Ishikawa (cell line): ENCODE results near the gene MT1X.

Source experiments
- CEBPB ChIP-seq: IDR thresholded peaks from 2 replicates; pipeline ENCODE4 v1.6.1; 2012
- CREB1 ChIP-seq: IDR thresholded peaks from 2 replicates; pipeline ENCODE4 v1.6.1; 2012; ENCODE audit warnings: low read depth
- EGR1 ChIP-seq: IDR thresholded peaks from 2 replicates; pipeline ENCODE4 v1.6.1; 2012
- EP300 ChIP-seq: IDR thresholded peaks from 2 replicates; pipeline ENCODE4 v1.6.1; 2012; ENCODE audit warnings: borderline replicate concordance
- FOXM1 ChIP-seq: IDR thresholded peaks from 2 replicates; pipeline ENCODE4 v1.6.1; 2012; ENCODE audit warnings: low read depth, borderline replicate concordance
- NFIC ChIP-seq: IDR thresholded peaks from 2 replicates; pipeline ENCODE4 v1.6.1; 2012
- RAD21 ChIP-seq: IDR thresholded peaks from 2 replicates; pipeline ENCODE4 v1.6.1; 2012; ENCODE audit warnings: low read depth
- TAF1 ChIP-seq: IDR thresholded peaks from 2 replicates; pipeline ENCODE4 v1.6.1; 2012; ENCODE audit warnings: low read depth, mild to moderate bottlenecking
- TCF12 ChIP-seq: IDR thresholded peaks from 2 replicates; pipeline ENCODE4 v1.6.1; 2012; ENCODE audit warnings: low read depth
- TEAD4 ChIP-seq: IDR thresholded peaks from 2 replicates; pipeline ENCODE4 v1.6.1; 2012
- YY1 ChIP-seq: IDR thresholded peaks from 2 replicates; pipeline ENCODE4 v1.6.1; 2012; ENCODE audit warnings: low read depth
- ZBTB7A ChIP-seq: IDR thresholded peaks from 2 replicates; pipeline ENCODE4 v1.6.1; 2012; ENCODE audit warnings: low read depth
- TF ChIP-seq, protein P1 (sequence below): IDR thresholded peaks from 2 replicates; pipeline ENCODE4 v1.6.1; 2012
- TF ChIP-seq, protein P2 (sequence below): IDR thresholded peaks from 2 replicates; pipeline ENCODE4 v1.6.1; 2012
- TF ChIP-seq, protein P3 (sequence below): IDR thresholded peaks from 2 replicates; pipeline ENCODE4 v1.6.1; 2012; ENCODE audit warnings: low read depth, mild to moderate bottlenecking

Gene MT1X

DNA sequence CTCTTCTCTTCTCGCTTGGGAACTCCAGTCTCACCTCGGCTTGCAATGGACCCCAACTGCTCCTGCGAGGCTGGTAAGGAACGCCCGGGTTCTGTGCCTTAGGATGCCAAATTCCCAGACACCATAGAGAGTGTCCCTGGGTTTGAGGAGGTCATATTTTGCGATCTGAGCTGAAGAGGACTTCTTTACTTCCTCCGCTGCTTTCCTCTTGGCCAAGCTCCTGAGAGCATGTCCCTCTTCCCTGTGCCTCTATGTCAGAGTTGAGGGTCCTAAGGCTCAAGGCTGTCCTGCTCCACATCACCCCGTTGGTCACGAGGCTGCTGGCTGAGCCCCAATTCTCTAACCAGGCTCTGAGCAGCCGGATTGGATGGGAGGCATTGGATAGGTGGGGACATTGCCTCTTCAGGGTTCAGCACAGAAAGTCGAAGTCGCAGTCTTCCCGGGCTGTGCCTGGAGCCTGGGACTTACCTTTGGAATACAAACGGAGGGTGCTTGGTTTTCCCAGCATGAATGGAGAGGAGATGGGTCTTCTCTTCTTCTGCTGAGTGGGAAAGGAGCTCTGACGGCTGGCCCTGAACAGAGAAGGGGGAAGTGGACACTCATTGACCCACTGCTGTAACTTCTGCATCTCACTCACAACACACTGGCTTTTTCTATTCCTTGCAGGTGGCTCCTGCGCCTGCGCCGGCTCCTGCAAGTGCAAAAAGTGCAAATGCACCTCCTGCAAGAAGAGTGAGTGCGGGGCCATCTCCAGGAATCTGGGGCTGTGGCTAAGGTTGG is 12.2 kb upstream of the MT1X start:
- no peak for TF ChIP-seq CEBPB
- TF ChIP-seq CREB1, result no peak
- TF ChIP-seq NFIC, result no peak
- TF ChIP-seq TCF12, result no peak
- TF ChIP-seq, protein P1, sequence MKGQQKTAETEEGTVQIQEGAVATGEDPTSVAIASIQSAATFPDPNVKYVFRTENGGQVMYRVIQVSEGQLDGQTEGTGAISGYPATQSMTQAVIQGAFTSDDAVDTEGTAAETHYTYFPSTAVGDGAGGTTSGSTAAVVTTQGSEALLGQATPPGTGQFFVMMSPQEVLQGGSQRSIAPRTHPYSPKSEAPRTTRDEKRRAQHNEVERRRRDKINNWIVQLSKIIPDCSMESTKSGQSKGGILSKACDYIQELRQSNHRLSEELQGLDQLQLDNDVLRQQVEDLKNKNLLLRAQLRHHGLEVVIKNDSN, result no peak
- TF ChIP-seq TEAD4, result no peak
- TF ChIP-seq RAD21, result no peak
- TF ChIP-seq ZBTB7A, result no peak
- no peak for TF ChIP-seq FOXM1
- TF ChIP-seq EP300, result no peak
- TF ChIP-seq, protein P2, sequence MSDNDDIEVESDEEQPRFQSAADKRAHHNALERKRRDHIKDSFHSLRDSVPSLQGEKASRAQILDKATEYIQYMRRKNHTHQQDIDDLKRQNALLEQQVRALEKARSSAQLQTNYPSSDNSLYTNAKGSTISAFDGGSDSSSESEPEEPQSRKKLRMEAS, result no peak
- no peak for TF ChIP-seq EGR1
- TF ChIP-seq, protein P3, sequence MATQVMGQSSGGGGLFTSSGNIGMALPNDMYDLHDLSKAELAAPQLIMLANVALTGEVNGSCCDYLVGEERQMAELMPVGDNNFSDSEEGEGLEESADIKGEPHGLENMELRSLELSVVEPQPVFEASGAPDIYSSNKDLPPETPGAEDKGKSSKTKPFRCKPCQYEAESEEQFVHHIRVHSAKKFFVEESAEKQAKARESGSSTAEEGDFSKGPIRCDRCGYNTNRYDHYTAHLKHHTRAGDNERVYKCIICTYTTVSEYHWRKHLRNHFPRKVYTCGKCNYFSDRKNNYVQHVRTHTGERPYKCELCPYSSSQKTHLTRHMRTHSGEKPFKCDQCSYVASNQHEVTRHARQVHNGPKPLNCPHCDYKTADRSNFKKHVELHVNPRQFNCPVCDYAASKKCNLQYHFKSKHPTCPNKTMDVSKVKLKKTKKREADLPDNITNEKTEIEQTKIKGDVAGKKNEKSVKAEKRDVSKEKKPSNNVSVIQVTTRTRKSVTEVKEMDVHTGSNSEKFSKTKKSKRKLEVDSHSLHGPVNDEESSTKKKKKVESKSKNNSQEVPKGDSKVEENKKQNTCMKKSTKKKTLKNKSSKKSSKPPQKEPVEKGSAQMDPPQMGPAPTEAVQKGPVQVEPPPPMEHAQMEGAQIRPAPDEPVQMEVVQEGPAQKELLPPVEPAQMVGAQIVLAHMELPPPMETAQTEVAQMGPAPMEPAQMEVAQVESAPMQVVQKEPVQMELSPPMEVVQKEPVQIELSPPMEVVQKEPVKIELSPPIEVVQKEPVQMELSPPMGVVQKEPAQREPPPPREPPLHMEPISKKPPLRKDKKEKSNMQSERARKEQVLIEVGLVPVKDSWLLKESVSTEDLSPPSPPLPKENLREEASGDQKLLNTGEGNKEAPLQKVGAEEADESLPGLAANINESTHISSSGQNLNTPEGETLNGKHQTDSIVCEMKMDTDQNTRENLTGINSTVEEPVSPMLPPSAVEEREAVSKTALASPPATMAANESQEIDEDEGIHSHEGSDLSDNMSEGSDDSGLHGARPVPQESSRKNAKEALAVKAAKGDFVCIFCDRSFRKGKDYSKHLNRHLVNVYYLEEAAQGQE, result no peak
- no peak for TF ChIP-seq TAF1
- TF ChIP-seq YY1, result no peak

DNA sequence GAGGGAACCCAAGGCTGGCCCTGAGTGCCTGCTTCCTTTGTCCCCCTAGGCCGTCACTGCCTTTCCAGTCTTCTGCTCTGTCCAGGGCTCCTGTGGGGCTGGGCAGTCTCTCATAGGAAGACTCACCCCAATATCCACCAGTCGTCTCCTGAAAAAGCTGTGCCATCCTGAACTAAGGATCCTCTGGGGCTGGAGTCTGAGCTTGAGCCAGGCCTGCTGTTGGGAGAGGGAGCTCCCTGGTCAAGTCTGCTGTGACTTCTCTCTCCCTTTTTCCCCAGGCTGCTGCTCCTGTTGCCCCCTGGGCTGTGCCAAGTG is 11.7 kb upstream of the MT1X start:
- TF ChIP-seq, protein P3, result no peak
- TF ChIP-seq CEBPB (no peak), YY1 (no peak), EGR1 (no peak), TEAD4 (no peak), TCF12 (no peak), FOXM1 (no peak)
- TF ChIP-seq, protein P2, result no peak
- TF ChIP-seq, protein P1, result no peak

DNA sequence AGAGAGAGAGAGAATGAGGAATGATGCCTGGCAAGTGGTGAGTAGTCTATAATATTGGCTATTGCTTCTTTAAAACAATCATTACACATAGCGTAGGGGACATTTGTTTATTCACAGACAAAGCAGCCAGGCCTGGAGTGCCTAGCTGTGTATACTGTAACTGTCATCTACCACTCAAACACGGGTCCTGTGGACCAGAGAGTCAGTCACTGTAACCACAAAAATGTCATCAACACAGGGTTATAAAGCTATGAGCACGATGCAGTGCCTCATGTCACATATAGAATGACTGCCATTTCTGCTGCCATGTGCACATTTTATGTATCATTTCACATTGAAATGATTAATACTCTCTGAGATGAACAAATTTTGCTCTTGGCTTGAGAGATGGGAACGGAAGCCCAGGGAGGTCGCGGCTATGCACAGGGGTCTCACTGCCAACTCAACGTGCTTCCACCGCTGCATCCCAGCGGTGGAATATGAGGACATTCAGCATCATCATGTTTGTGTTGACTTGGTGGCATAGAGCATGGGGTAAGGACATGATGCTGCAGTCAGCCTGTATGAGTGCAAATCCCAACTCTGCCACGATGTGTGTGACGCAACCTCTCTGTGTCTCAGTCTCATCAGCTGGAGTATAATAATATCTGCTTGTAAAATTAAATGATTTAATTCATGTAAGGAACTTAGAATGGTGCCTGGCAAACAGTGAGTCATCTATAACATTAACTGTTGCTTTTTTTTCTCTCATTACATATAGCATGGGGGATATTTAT is 9.3 kb upstream of the MT1X start:
- no peak for TF ChIP-seq TAF1
- no peak for TF ChIP-seq FOXM1
- no peak for TF ChIP-seq RAD21
- TF ChIP-seq EGR1, result no peak
- no peak for TF ChIP-seq TEAD4
- TF ChIP-seq YY1, result no peak
- no peak for TF ChIP-seq CREB1
- no peak for TF ChIP-seq ZBTB7A
- TF ChIP-seq, protein P2, result no peak
- TF ChIP-seq, protein P3, result no peak
- TF ChIP-seq NFIC, result no peak
- TF ChIP-seq EP300, result no peak
- TF ChIP-seq TCF12, result no peak
- no peak for TF ChIP-seq CEBPB
- TF ChIP-seq, protein P1, result no peak
